Astrocyte (in vitro differentiated cells and primary cell): ENCODE data around the gene CERK. TPM values are rescaled to one million over a fixed set of nuclear protein-coding genes. Genes with fewer than 3 reads are reported as not detected.

Source experiments
- DNase-seq: peaks from one replicate; pipeline ENCODE4 v3.0.0-alpha.2; 2010; ENCODE audit warnings: low read depth
- FAIRE-seq: peaks from 2 replicates; lab custom pipeline; 2011; peaks lifted over from hg19 to GRCh38; lab: Jason Lieb, UNC
- H2AFZ ChIP-seq: 2 replicates; pipeline ENCODE4 v1.6.0; 2012; ENCODE audit warnings: low read depth, low read length, inconsistent platforms
- H3K27ac ChIP-seq: 2 replicates; pipeline ENCODE4 v1.5.1; 2011; ENCODE audit warnings: low read depth, low read length, inconsistent platforms
- H3K27me3 ChIP-seq: 2 replicates; pipeline ENCODE4 v1.6.0; 2011; ENCODE audit warnings: low read length, inconsistent platforms; ENCODE audit not compliant: insufficient read depth
- H3K36me3 ChIP-seq: 2 replicates; pipeline ENCODE4 v1.5.1; 2011; ENCODE audit warnings: low read length, inconsistent platforms; ENCODE audit not compliant: insufficient read depth
- H3K4me1 ChIP-seq: 2 replicates; pipeline ENCODE4 v1.5.1; 2011; ENCODE audit warnings: low read length, inconsistent platforms; ENCODE audit not compliant: insufficient read depth
- H3K4me2 ChIP-seq: 2 replicates; pipeline ENCODE4 v1.6.0; 2012; ENCODE audit warnings: low read length, inconsistent platforms
- H3K4me3 ChIP-seq: 2 replicates; pipeline ENCODE4 v1.5.1; 2011; ENCODE audit warnings: low read depth, mild to moderate bottlenecking, low read length, inconsistent platforms; ENCODE audit not compliant: insufficient read depth
- H3K79me2 ChIP-seq: 2 replicates; pipeline ENCODE4 v1.6.0; 2012; ENCODE audit warnings: mild to moderate bottlenecking, low read length, inconsistent platforms; ENCODE audit not compliant: insufficient read depth
- H3K9ac ChIP-seq: 2 replicates; pipeline ENCODE4 v1.6.0; 2012; ENCODE audit warnings: mild to moderate bottlenecking, low read length, inconsistent platforms
- H3K9me3 ChIP-seq: 2 replicates; pipeline ENCODE4 v1.5.1; 2012; ENCODE audit warnings: low read depth, mild to moderate bottlenecking, low read length, inconsistent platforms; ENCODE audit not compliant: insufficient read depth
- H4K20me1 ChIP-seq: 2 replicates; pipeline ENCODE4 v1.6.0; 2012; ENCODE audit warnings: low read length, inconsistent platforms; ENCODE audit not compliant: insufficient read depth
- H3K27ac Mint-ChIP-seq: one replicate; pipeline ENCODE4 v1.8.0; 2021; ENCODE audit warnings: mild to moderate bottlenecking, mixed read lengths; ENCODE audit not compliant: unreplicated experiment
- H3K27me3 Mint-ChIP-seq: one replicate; pipeline ENCODE4 v1.8.0; 2021; ENCODE audit warnings: low read depth, mixed read lengths; ENCODE audit not compliant: unreplicated experiment
- H3K36me3 Mint-ChIP-seq: one replicate; pipeline ENCODE4 v1.8.0; 2021; ENCODE audit warnings: low read depth, mixed read lengths; ENCODE audit not compliant: unreplicated experiment
- H3K4me1 Mint-ChIP-seq: one replicate; pipeline ENCODE4 v1.8.0; 2021; ENCODE audit warnings: low read depth, mixed read lengths; ENCODE audit not compliant: unreplicated experiment
- H3K4me3 Mint-ChIP-seq: one replicate; pipeline ENCODE4 v1.8.0; 2021; ENCODE audit warnings: mild to moderate bottlenecking, moderate library complexity, mixed read lengths; ENCODE audit not compliant: unreplicated experiment
- H3K9me3 Mint-ChIP-seq: one replicate; pipeline ENCODE4 v1.8.0; 2021; ENCODE audit warnings: mild to moderate bottlenecking, mixed read lengths; ENCODE audit not compliant: unreplicated experiment
- EZH2 ChIP-seq: IDR thresholded peaks from 2 replicates; pipeline ENCODE4 v1.6.1; 2012; ENCODE audit warnings: mild to moderate bottlenecking, low read length, inconsistent platforms; ENCODE audit not compliant: insufficient read depth
- total RNA-seq: library from RNA; stranded (reverse); gene quantifications from 2 replicates; pipeline ENCODE4 v1.2.1, GENCODE V29; 2021
- TF ChIP-seq, protein P1 (sequence below): IDR thresholded peaks from 2 replicates; pipeline ENCODE4 v1.5.1; 2011; ENCODE audit warnings: low read depth, mild to moderate bottlenecking, inconsistent platforms, low read length, moderate library complexity; ENCODE audit not compliant: insufficient read depth

The CERK gene
- total RNA-seq, 1 donor from 2014 or later = 23.2 TPM

DNA sequence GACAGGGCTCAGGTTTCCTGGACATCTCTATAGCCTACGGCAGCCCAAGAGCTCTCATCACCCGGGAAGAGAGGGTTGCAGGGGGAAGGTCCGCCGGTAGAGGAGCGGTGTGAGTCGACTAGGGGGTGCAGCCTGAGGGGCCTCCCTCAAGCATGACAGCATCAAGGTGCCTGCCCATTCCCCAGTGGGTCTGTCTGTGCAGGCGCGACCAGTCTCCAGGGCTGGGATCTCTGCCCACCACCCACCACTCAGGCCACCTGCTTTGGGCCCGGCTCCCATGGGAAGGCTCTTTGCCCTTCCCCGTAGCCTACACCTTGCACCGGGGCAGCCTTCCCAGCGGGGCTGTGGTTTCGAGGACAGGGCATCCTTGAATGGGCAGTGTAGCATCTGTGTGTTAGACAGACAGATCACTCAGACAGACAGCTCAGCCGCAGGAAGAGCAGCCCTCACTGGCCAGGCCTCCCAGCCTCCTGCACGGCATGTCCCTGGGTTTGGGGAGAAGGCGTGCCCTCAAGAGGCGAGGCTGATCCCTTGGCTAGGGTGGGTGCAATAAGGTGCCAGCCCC is 29.2 kb downstream of the CERK start:
- Histone ChIP-seq H3K36me3 (peaks cover 40% of the 10 kb centered on the region), H3K9ac (no peak overlapping the region), H3K4me2 (no peak overlapping the region), H4K20me1 (peaks cover 14% of the 10 kb centered on the region), H3K4me3 (no peak overlapping the region), H3K27me3 (no peaks in the 10 kb centered on the region), H3K9me3 (no peaks in the 10 kb centered on the region), H2AFZ (no peak overlapping the region), H3K4me1 (peaks cover 3% of the 10 kb centered on the region), H3K27ac (no peak overlapping the region), H3K79me2 (peaks cover 5% of the 10 kb centered on the region)
- Mint-ChIP-seq H3K27me3 (no peaks in the 10 kb centered on the region), H3K4me1 (no peaks in the 10 kb centered on the region), H3K4me3 (no peak overlapping the region), H3K27ac (no peak overlapping the region), H3K9me3 (no peaks in the 10 kb centered on the region), H3K36me3 (peaks cover 22% of the 10 kb centered on the region)
- FAIRE-seq (no peak), DNase-seq (no peak)
- no peak for TF ChIP-seq EZH2
- TF ChIP-seq, protein P1, sequence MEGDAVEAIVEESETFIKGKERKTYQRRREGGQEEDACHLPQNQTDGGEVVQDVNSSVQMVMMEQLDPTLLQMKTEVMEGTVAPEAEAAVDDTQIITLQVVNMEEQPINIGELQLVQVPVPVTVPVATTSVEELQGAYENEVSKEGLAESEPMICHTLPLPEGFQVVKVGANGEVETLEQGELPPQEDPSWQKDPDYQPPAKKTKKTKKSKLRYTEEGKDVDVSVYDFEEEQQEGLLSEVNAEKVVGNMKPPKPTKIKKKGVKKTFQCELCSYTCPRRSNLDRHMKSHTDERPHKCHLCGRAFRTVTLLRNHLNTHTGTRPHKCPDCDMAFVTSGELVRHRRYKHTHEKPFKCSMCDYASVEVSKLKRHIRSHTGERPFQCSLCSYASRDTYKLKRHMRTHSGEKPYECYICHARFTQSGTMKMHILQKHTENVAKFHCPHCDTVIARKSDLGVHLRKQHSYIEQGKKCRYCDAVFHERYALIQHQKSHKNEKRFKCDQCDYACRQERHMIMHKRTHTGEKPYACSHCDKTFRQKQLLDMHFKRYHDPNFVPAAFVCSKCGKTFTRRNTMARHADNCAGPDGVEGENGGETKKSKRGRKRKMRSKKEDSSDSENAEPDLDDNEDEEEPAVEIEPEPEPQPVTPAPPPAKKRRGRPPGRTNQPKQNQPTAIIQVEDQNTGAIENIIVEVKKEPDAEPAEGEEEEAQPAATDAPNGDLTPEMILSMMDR = no peak

DNA sequence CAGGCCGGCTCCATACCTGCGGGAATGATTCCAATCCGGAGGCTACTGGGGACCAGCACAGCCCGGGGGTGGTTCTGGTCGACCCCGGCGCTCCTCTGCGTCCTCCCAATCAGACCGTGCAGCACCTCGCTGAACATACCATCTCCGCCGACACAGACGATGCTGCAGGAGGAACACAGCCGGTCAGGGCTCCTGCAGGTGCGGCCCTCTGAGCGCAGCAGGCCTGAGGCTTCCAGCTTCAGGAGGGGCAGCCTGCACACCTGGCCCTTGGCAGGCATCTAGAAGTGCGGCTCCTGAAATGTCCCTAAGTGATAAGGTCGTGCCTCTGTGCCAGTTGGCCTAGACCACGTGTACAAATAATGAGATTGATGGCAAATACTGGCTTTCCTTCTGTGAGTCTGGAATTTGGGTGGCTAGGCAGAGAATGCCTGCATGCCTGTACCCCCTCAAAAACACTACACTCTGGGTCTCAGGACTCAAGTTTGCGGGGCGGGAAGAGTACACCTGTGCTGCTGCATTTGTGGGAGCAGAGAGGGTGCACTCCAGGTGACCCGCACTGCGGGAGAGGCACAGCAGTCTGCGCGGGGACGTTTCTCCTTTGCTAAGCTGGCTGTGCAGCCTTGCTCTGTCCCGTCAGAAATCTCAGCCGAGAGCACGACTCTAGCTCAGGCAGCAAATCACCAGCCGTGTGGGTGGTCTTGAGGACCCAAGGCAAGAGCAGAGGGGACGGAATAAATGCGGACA is 30.1 kb downstream of the CERK start:
- Histone ChIP-seq H2AFZ (no peak overlapping the region), H3K79me2 (no peaks in the 10 kb centered on the region), H3K4me2 (no peak overlapping the region), H3K36me3 (peaks cover 37% of the 10 kb centered on the region), H3K9ac (no peak overlapping the region), H3K4me1 (peaks cover 3% of the 10 kb centered on the region), H3K27me3 (no peaks in the 10 kb centered on the region), H4K20me1 (peaks cover 14% of the 10 kb centered on the region), H3K9me3 (no peaks in the 10 kb centered on the region), H3K27ac (no peak overlapping the region), H3K4me3 (no peak overlapping the region)
- no peak for TF ChIP-seq EZH2
- TF ChIP-seq, protein P1 = no peak
- Mint-ChIP-seq H3K9me3 (no peaks in the 10 kb centered on the region), H3K36me3 (peaks cover 19% of the 10 kb centered on the region), H3K4me3 (no peak overlapping the region), H3K27me3 (no peaks in the 10 kb centered on the region), H3K4me1 (no peaks in the 10 kb centered on the region), H3K27ac (no peak overlapping the region)
- FAIRE-seq (no peak), DNase-seq (no peak)

DNA sequence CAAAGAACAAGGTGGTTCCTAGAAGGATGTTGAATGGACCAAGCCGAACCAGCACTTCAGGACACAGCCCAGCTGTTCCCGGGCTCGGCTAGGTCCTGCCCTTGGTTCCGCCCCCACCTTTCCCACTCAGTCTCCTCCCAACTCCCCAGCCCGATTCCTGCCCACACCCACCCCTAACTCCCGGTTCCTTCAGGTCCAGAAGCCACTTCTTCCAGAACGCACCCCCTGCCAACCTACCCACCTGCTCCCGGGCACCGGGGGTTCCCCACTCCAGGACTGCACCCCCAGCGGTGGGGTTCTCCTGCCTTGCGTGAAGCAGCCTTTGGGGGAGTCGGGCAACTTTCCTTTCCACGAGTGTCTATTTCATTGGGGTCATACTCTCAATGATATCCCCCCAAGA is 30.7 kb downstream of the CERK start:
- Histone ChIP-seq H3K4me3 (no peak overlapping the region), H3K27me3 (no peaks in the 10 kb centered on the region), H4K20me1 (peaks cover 18% of the 10 kb centered on the region), H3K9me3 (no peaks in the 10 kb centered on the region), H3K27ac (no peak overlapping the region), H3K4me1 (peaks cover 3% of the 10 kb centered on the region), H2AFZ (no peak overlapping the region), H3K9ac (no peak overlapping the region), H3K36me3 (peaks cover 37% of the 10 kb centered on the region), H3K4me2 (no peak overlapping the region), H3K79me2 (no peaks in the 10 kb centered on the region)
- Mint-ChIP-seq H3K4me3 (no peak overlapping the region), H3K27ac (no peak overlapping the region), H3K27me3 (no peaks in the 10 kb centered on the region), H3K36me3 (peaks cover 20% of the 10 kb centered on the region), H3K9me3 (no peaks in the 10 kb centered on the region), H3K4me1 (no peaks in the 10 kb centered on the region)
- TF ChIP-seq, protein P1 = no peak
- no peak for TF ChIP-seq EZH2
- DNase-seq = no peak
- FAIRE-seq = no peak
